NCI-H2029 (cell line): Measurements from ENCODE around the gene MAP3K6.

ENCODE experiments used
- DNase-seq: peaks from one replicate; lab custom pipeline; 2025; lab: John Stamatoyannopoulos, UW

Gene MAP3K6

DNA sequence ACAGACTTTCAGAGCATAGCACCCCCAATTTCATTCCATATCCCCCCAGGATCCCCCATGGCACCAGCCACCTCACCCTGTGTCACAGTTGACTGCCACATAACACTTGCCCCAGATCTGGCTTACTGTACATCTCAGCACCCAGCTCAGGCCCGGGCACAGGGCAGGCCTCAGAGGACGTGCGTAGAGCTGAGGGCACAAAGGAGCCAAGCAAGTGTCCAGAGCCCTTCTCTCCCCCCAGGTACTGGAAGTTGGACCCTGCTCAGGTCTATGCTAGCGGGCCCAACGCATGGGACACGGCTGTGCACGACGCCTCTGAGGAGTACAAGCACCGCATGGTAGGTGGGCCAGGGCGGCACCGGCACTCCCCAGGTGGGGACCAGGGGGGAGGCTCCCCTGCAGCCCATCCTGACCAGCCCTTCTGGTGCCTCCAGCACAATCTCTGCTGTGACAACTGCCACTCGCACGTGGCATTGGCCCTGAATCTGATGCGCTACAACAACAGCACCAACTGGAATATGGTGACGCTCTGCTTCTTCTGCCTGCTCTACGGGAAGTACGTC is 33.0 kb downstream of the MAP3K6 start:
- DNase-seq: no peak

DNA sequence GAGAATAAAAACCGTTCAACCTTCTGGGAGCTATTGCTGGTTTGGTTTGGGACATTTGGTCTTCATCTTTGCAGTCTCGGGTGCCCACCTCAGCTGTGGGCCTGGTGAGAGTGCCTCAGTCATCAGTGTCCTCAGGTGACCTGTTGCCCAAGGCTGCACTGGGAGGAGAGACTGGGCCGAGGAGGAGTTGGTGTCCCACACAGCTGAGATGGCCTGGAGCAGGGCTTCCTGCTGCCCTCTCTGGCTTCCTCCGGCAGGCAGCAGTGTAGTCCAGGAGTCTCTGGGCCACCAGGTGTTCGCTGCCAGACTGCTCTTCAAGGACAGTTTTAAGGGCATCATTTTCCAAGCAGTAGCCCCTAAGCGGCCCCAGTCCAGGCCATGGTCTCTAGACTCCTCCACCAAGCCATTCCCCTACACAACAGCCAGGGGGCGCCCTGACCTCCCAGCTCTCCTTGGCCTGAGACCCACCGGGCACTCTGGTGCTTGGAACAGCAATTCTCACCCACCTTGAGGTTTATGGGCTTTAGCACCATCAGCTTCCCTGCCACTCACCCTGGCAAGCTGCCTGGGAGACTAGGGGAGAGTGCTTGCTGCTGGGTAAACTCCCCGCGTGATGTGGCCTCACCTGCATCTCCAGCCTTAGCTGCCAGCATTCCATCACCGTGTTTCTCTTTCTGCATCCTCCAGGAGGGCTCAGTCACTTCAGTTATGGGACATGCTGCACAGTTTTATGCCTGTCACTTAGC is 34.1 kb downstream of the MAP3K6 start:
- no peak for DNase-seq

DNA sequence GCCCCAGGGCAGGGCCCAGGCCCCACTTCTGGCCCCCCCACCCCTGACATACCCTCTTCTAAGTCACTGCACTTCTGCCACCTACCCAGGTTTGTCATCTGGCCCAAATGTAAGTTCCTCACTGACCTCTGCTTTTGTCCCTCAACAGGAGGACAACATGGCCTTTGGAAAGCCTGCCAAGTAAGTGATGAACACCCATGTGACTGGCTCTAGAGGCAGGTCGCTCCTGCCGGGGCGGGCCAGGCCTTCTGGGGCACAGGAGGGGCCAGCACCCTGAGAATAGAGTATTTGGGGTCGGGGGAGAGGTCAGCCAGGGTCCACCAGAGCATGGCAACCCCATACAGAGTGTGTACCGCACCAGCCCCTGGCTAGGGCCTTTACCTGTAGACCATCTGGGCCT is 34.8 kb downstream of the MAP3K6 start:
- DNase-seq: no peak

DNA sequence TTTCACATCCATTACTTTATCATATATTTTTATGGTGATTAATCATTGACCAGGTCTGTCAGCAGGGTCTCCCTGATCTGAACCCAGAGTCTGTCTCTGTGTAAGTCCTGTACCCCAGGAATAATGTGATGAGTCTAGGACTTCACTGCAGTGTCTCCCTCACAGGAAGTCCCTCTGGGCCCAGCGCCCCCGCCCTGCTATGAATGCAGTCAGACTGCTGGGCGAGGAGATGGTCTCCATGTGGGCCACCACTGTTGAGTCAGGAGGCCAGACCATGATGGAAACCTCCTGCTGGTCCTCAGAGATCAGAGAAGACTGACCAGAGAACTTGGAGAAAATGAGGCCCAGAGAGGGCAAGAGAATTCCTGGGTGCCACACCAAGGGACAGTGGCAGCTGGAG is 35.3 kb downstream of the MAP3K6 start:
- no peak for DNase-seq

DNA sequence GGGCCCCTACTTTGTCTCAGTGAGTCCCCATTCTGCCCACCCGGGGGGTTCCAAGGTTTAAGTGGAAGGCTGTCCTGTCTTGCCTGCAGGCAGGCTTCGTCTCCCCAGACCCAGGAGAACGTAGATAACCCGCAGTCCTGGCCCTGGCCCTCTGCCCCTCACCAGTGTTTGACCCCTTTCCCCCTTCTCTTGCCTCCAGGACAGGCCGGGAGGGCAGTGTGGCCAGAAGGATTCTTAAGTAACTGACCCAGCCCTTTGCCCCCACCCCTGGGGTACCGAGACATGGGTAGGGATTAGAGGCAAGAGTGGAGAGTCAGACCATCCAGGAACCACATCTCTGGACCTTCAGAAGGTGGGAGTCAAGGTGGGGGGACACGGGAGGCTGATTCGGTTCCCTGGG is 36.0 kb downstream of the MAP3K6 start:
- DNase-seq: no peak

DNA sequence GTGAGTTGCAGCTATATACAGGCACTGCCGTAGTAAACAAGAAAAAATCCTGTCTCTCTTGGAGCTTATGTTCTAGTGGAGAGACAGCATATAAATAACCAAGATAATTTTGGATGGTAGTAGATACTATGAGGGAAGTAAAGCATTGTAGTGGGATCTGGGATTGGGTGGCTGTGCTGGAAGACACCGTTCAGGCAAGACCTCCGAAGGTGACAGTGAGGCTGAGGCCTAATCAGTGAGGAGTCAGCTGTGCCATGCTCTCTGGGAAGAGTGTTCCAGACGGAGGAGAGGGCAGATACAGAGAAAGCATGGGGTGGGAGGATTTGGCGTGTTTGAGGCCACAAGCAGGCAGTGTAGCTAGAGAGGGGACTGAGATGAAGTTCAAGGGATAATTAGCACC is 38.8 kb downstream of the MAP3K6 start:
- DNase-seq: no peak

DNA sequence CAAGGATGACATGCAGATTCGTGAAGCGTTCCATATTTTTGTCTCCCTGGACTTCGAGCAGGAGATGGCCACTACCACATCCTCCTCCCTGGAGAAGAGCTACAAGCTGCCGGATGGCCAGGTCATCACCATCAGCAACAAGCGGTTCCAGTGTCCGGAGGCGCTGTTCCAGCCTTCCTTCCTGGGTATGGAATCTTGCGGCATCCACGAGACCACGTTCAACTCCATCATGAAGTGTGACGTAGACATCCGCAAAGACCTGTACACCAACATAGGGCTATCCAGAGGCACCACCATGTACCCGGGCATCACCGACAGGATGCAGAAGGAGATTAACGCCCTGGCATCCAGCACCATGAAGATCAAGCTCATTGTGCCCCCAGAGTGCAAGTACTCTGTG is 41.5 kb downstream of the MAP3K6 start:
- DNase-seq: no peak

DNA sequence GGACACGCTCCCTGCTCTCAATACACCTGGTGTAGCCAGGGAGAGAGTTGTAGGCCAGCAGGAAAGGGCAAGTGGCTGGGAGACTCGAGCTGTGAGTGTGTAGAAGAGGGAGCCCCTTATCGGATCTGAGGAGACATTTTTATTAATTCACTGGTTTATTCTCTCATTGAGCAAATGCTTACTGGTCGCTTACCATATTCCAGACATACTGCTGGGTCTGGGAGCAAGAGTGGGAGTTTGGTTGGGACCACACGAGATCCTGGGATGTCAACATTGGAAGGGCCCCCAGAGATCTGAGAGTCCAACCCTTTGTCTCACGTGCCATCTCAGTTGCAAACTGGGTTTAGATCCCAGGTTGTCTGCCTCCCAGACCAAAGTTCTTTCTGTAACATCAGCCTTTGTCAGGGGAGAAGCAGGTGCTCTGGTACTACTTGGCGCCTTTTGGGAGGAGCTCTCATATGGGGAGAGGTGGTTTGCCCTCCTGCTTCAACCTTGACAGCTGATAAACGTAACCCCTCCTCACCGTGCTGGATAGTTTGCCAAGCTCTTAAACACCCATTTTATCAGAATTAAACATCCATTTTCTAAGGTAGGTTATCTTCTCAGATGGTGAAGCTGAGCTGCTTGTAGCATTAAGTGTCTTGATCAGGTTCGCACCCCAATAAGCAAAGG is 44.1 kb downstream of the MAP3K6 start:
- no peak for DNase-seq

DNA sequence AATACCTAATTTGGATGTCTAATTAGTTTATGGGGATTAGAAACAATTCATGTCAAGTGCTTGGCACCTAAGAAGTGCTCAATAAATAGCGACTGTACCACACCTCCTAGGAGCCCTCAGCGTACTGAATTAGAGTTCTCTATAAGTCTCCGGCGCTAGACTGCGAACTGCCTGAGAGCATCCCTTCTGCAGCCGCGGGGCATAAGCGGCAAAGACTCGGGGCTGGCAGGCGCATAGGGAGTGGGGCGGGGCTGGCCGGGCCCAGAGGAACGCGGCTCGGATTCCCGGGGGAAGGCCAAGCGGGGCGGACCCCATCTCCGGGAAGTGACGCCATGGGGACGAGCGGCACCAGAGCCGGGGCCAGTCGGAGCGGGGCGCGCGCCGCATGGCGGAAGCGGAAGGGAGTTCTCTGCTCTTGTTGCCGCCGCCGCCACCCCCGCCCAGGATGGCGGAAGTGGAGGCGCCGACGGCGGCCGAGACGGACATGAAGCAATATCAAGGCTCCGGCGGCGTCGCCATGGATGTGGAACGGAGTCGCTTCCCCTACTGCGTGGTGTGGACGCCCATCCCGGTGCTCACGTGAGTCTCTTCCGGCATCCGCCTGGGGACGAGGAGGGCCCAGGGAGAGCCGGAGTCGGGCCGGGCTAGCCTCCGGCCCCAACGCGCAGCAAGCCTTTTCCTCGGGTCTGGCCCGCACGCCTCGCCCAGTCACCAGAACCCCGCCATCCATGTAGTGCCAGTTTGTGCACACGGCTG is 44.8 kb downstream of the MAP3K6 start, which contains the start of gene TMEM222:
TSS of gene TMEM222 (plus strand) at position 351 of the 756 bp plus-strand sequence. CDS start at position 386, 35 bp downstream.
- DNase-seq: peak; percentile 93

DNA sequence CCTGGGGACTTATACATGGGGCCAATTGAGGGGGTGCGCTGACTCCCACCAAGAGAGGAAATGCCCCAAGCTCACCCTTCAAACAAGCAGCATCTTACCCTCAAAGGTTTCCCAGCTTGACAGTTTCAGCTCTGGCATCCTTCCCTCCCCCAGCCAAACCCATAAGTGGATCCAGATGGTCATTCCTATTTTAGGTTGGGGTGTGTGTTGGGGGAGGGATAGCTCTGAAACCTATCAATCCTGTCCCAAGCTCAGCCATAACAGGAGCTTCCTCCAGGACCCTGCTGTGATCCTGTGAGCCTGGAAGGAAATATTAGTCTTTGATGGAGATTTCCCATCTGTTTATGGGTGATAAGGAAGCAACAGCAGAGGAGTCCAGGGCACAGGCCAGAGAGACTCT is 48.2 kb downstream of the MAP3K6 start:
- DNase-seq: no peak

DNA sequence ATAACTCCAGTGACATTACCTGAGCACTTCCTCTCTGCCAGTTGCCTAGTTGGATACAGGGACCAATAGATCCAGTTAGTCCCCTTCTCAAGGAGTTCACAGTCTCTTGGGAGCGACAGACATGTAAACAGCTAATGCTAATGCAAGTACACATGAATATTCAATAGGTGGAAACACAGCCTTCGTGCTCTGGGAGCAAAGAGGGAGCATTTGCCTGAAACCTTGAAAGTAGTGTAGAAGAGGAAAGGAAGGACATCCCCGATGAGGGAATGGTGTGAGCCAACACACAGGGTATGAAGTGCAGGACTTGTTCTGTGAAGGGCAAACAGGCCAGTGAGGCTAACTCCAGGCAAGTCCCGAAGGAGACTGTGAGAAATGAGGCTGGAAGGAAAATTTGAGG is 48.6 kb downstream of the MAP3K6 start:
- no peak for DNase-seq

DNA sequence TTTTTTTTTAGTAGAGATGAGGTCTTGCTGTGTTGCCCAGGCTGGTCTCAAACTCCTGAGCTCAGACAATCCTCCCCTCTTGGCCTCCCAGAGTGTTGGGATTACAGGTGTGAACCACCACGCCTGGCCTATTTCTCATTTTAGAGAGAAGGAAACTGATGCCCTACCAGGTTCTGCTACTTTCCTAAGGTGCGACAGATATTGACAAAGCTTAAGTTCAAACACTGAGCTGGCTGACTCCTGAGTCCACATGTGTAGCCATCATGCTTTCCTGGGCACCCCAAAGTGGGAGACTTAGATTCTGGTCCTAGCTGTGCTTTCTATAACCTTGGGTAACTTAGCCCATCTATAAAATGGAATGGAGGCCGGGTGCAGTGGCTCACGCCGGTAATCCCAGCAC is 49.9 kb downstream of the MAP3K6 start:
- no peak for DNase-seq

DNA sequence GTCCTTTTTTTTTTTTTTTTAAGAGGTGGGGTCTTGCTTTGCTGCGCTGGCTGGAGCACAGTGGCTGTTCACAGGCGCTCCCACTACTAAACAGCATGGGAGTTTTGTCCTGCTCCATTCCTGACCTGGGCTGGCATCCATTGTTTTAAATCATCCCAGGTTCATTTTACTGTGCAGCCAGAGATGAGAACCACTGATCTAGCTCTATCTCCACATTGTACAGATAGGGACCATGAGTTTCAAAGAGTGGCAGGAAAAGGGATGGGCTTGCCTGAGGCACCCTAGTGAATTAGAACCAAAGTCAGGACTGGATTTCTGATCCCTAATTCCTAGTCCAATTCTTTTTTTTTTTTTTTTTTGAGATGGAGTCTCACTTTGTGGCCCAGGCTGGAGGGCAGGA is 52.0 kb downstream of the MAP3K6 start:
- DNase-seq: no peak

DNA sequence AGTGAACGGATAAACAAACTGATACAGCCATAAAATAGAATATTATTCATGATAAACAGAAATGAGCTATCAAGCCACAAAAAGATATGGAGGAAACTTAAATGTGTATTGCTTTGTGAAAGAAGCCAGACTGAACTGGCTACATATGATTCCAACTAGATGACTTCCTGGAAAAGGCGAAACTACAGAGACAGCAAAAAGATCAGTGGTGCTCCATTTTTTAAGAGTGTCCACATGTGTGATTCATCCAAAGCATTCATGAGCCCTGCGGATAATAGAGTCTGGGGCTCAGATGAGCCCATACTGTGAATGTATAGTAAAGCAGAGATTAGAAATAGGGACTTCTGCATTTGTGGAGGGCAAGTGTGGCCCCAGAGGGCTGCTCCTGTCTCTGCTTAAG is 52.6 kb downstream of the MAP3K6 start:
- DNase-seq: no peak

DNA sequence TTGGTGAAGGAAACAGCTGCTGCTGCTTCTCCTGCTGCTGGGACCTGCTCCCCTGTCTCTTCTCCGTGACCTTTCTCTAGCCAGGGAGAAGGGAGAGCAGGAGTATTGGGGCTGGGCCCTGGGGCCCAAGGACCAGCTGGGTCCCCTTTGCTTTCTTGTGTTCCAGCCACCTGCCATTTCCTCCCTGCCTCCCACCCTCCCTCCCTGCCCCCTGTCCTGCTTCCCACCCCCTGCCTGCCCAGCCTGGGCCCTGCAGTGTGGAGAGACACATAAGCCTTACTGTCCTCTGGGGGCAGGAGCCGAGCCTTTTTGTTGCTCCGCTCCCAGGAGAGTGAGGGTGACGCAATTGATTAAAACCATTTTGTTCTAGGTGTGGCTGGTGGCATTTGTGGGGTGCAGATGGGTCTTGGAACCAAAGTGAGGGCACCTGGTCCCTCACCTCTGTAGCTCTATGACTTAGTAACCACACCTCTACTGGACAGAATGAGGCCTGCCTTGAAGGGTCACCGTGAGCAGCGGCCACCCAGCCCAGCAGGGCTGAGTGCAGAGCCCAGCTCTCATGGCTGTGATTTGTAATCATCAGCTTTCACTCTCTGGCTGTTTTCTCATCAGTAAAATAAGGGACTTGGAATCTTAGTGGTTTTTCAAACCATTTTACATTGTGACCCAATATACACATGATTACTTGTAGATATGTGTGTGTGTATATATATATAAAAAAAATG is 58.7 kb downstream of the MAP3K6 start:
- DNase-seq: no peak

DNA sequence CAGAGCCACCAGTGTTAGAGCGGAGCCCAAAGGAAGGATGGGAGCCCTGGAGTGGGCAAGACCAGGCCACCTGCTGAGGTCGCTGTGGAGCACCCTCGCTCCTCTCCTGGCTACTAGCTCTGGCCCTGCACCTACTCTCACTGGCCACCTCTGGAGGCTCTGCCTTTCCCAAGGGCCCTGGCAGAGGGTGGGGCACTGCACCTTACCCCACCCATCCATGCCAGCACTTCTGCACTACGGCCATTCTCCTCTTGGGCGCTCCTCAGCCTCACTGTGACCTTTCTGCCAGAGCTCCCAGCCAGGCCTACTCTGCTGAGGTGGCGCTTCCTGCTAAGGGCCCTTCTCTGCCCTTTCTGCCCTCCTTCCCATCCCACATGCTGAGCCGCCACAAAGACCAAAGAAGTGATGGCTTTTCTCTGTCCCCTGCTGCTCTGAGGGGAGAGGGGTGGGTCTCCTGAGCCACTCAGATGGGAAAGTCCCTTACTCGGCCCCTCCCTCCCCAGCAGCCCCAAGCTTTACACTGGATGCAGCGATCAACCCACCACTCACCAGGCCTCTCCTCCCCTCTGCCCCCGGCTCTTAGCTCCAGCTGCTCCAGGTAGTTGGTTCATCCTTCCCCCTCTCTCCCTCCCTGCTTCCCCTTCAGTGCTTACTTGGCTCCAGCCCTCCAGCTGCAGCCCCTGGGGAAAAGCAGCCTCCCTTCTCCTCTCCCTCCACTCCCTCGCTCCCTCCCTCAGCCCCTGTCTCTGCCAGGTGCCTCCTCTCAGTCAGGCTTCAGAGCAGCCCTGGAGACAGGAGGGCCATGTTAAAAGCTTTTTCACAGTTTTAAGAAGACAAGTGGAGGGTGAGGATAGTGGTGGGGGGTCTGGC is 59.6 kb downstream of the MAP3K6 start:
- peak; percentile 47 for DNase-seq

DNA sequence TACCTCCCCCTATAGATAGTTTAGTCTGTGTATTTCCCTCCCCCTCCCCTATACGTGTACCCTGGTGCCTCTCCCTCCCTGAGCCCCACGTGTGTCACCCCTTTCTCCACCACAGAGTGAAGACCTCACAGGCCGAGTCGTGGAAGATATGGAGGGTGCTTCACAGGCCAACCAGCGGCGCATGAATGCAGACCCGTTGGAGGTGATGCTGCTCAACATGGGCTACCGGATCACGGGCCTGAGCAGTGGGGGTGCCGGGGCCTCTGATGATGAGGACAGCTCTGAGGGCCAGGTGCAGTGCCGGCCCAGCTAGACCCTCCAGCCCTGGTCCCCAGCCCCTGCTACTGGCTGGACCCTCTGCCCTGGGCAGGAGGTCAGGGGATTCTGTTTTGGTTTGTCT is 60.7 kb downstream of the MAP3K6 start:
- DNase-seq: no peak
